SH-SY5Y (cell line): ENCODE data around the gene MIA3.

Experiments
- GATA2 ChIP-seq: IDR thresholded peaks from 2 replicates; pipeline ENCODE4 v1.6.1; 2011; ENCODE audit warnings: mild to moderate bottlenecking, low read depth, low read length
- GATA3 ChIP-seq: IDR thresholded peaks from 2 replicates; pipeline ENCODE4 v1.6.1; 2011; ENCODE audit warnings: low read depth, mild to moderate bottlenecking, low read length, moderate library complexity

DNA sequence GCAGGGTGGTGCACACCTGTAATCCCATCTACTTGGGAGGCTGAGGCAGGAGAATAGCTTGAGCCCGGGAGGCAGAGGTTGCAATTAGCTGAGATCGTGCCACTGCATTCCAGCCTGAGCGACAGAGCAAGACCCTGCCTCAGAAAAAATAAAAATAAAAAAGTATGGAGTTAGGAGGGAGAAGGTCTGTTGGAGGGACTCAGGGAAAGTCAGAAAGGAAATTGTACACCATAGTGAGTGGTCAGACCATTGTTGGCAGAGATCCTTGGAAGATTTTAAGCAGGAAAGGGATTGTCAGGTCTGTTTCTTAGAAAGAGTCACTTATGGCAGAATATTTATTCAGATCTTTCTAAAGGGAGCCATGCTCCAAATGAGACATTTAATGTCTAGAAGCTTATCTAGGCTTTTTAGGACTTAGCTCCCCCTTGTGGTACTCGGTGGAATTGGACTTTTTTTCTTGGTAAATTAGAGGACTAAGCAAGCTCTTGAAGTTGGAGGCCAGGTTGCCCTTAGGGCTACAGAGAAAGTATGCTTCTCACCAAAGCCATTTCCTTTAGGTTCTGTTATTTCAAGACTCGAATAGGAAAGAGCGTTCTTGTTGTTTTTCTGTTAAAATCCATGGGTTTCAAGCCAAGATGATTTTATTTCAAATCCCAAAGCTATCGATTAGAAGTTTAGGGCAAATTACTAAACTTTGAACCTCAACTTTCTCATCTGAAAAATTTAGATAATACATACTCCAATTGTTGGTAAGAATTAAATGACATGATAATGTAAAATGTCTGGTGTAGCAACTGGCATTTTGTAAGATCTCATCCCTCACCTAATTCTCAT lies 16.5 kb downstream of the MIA3 start:
- TF ChIP-seq GATA2 (no peak), GATA3 (no peak)
